ENCODE measurements around the gene MRPS2.
"Not testable (repeated sequence)": the region's sequence is repeated elsewhere in the genome, so short reads cannot be mapped to it uniquely, and the experiment has no call there.

- TF ChIP-seq CTCF (conservative IDR thresholded peaks at IDR 0.05); ZFX (IDR thresholded peaks at IDR 0.05): not testable (repeated sequence)
Observed at GRCh38 chr9:135534192-135534711, 33.8 kb downstream of the MRPS2 start.

Measured in C4-2B (cell line).